ENCODE measurements around the gene PSME1.
A peak's percentile ranks its signal among the peaks of the same experiment; 100 is the strongest.
"Not testable (repeated sequence)": the region's sequence is repeated elsewhere in the genome, so short reads cannot be mapped to it uniquely, and the experiment has no call there.

PSME1 gene

DNA sequence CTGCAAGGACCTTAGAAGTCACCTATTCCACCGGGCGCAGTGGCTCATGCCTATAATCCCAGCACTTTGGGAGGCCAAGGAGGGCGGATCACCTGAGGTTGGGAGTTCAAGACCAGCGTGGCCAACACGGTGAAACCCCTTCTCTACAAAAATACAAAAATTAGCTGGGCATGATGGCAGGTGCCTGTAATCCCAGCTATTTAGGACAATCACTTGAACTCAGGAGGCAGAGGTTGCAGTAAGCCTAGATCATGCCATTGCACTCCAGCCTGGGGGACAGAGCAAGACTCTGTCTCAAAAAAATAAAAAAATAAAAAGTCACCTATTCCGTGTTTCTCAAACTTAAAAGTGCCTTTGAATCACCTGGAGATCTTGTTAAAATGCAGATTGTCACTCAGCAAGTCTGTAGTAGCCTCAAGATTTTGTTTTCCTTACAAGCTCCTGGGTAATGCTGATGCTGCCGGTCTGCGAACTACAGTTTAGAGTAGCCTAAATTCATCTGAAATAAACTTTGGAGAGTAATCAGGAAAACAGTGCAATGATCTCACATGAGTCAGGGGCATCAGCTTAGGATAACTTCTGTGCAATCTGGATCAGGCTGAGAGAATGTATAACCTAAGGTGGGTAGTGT is 30.3 kb upstream of the PSME1 start:
- not testable (repeated sequence) for DNase-seq (ENCODE audit: low spot score)

DNA sequence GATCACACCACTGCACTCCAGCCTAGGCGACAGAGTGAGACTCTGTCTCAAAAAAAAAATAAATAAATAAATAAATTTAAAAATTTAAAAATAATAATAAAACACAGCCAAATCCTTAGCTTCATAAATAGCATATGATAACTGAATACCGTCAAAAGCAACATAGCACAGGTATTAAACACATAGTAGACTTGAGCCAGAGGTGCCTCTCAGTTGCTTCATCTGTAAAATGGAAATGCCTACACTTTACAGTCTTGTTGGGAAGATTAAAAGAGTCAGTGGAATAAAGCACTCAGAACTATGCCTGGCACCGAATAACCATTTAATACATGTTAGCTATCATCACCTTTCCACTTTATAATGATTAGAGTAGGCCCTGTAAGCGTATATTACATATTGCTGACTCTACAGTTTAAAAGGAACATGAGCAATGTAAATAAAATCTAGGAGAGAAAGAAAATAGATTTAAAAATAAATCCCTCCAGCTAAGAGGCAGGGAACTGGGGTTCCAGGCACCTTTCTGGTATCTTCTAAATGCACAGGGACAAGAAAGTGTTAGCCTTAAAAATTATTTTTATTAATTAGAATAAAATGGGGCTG is 29.2 kb upstream of the PSME1 start:
- no peak for DNase-seq (ENCODE audit: low spot score)

GRCh38 chr14:24108336-24108874 is 27.6 kb upstream of the PSME1 start:
- no peak for DNase-seq (ENCODE audit: low spot score)

DNA sequence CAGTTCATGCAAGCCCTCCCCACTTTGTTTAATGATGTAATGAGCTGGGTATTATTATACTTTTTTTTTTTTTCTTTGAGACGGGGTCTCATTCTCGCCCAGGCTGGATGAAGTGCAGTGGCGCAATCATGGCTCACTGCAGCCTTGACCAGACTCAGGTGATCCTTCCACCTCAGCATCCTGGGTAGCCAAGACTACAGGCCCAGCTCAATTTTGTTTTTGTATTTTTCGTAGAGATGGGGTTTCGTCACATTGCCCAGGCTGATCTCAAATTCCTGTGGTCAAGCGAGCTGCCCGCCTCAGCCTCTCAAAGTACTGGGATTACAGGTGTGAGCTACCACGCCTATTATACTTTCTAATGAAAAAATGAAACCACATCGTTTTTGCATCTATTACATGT is 25.9 kb upstream of the PSME1 start:
- peak; percentile 60 for DNase-seq (ENCODE audit: low spot score)

DNA sequence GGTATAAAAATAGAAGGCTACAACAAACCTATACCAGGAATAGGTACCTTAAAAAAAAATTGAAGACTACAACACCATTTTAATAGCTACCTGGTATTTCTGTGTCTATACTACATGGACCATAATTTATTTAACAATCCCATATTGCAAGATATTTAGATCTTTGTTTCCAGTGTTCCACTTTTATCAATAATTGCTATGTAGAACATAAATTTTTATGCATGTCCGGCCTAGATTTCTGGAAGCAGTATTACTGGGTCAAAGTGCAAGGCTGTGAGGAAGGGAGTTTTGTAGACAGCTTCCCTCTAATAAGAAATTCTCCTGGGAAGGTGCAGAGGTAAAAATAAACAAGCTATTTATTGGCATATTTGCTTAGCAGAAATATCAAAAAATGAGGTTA is 25.5 kb upstream of the PSME1 start:
- no peak for DNase-seq (ENCODE audit: low spot score)

- no peak for DNase-seq (ENCODE audit: low spot score)
Measured at GRCh38 chr14:24113379-24113800, 22.6 kb upstream of the PSME1 start.

DNA sequence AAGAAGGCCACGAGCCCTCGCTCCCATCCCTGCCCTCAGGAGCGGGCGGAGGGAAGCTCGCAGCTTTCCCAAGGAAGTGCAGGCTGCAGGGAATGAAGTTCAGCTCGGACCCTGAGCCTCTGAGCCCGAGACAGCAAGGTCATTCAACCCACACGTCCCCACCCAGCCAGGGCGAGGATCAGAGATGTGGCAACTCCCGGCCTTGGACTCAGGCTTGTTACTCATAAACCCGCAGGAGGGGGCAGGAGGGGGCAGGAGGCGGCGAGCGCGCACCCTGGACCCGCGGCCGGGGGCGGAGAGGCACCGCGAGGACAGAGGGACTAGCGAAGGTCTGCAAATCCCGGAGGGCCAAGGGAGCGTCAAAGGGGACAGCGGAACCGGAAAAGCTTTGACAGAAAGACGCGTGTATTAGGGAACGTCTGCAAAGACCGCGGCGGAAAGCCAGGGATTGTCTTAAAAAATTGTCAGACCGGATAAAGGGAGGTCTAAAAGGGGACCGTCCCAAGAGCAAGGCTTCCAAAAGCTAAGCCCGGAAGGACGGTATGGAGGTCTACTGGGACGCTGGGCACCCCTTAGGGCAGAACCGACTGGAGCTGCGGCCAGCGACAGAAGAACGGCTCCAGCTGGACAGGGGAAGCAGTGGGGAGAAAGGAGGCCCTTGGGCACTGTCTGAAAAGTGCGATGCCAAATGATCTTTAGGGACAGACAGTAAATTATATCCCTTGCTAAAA is 22.0 kb upstream of the PSME1 start:
- DNase-seq (ENCODE audit: low spot score), result peak; percentile 97

DNA sequence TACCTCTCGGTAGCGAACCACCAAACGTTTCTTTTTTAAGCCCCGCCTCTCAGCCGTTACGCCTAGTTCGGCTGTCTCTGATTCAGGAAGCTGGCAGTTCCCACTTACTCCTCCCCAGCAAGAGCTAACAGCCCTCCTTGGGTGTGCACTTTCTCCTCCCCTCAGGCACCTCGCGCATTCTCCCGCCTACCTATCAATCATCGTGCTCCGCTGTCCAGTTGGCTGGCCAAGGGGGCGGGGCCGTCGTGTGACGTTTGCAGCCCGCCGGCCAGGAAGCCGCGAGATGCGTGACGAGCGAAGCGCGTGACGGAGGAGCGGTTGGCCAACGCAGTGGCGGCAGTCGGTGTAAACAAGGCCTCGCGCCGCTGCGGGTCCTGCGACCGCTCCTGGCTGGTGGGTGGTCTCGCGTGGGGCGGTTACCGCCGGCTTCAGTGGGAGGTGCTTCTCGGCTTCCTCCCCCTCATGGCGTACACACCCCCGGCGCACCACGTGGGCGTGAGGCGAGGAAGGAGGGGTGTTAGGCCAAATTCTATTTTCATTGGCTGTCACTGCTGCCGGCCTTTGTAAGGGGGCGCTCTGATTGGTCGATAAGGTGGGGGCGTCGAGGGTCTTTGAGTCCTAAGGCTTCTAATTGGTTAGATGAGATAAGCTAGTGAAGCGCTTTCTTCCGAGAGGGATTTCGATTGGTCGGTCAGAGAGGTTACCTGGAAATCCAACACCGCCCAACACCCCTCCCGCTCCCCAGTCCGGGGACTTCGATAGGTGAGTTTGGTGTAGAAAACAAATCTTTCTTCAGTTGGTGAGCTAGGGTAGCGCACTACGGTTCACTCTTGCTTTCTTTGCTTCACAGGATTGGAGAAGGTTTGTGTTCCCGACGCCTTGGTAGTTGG is 21.2 kb upstream of the PSME1 start, which contains the start of the genes DCAF11 and NRL:
TSS of gene DCAF11 (plus strand) at position 246 of the 890 bp plus-strand sequence. CDS start 818 bp downstream, outside the sequence.
TSS of gene NRL (minus strand) at position 418 of the 890 bp plus-strand sequence. CDS start 32,101 bp downstream, outside the sequence.
- DNase-seq (ENCODE audit: low spot score), result peak; percentile 99

- DNase-seq (ENCODE audit: low spot score), result no peak
Measured at GRCh38 chr14:24115422-24116127, 20.4 kb upstream of the PSME1 start.

DNA sequence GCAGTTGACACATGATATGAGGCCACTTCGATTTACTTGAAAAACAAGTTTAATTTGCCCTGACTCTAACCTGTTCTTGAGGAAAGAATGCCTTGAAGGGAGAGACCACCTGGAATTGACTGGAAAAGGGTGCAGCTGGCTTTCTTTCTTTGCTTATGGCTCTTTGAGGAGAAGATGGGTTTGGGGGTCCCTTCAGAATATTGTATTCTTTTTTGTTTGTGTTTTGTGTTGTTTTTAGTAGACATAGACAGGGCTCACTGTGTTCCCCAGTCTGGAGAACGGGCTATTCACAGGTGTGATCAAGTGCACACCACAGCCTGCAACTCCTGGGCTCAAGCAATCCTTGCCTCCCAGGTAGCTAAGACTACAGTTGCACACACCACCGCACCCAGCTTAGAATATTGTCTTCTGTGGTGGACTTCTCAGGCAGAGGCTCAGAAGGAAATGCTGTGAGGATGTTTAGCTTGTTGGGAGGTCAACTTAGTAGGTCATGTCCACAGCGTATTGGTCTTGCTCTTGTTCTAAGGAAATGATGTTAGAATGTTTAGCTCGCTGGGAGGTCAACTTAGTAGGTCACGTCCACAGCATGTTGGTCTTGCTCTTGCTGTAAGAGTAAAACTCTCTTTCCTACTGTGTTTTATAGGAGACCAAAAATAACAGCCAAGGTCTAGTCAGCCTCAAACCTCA is 19.7 kb upstream of the PSME1 start:
- DNase-seq (ENCODE audit: low spot score), result no peak

- no peak for DNase-seq (ENCODE audit: low spot score)
Measured at GRCh38 chr14:24117179-24117578, 18.8 kb upstream of the PSME1 start.

GRCh38 chr14:24119691-24120090 is 16.3 kb upstream of the PSME1 start:
- DNase-seq (ENCODE audit: low spot score), result no peak

GRCh38 chr14:24121210-24121609 is 14.8 kb upstream of the PSME1 start:
- no peak for DNase-seq (ENCODE audit: low spot score)

DNA sequence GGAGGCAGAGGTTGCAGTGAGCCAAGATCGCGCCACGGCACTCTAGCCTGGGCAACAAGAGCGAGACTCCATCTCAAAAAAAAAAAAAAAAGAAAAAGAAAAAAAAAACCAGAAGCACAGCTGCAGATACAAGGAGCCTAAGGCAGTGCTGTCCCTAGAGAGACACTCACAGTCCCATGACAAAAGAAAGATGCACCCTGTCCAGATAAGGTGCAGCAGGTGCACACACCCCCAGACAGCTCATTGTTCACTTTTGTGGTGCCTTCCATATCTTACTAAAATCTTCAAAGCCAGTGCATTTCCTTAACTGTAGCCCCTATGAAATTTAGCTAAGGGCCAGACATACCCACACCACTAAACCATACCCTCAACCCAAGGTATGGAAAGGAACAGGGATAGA is 13.6 kb upstream of the PSME1 start:
- DNase-seq (ENCODE audit: low spot score), result no peak

GRCh38 chr14:24122898-24123297 is 13.1 kb upstream of the PSME1 start:
- DNase-seq (ENCODE audit: low spot score), result no peak

DNA sequence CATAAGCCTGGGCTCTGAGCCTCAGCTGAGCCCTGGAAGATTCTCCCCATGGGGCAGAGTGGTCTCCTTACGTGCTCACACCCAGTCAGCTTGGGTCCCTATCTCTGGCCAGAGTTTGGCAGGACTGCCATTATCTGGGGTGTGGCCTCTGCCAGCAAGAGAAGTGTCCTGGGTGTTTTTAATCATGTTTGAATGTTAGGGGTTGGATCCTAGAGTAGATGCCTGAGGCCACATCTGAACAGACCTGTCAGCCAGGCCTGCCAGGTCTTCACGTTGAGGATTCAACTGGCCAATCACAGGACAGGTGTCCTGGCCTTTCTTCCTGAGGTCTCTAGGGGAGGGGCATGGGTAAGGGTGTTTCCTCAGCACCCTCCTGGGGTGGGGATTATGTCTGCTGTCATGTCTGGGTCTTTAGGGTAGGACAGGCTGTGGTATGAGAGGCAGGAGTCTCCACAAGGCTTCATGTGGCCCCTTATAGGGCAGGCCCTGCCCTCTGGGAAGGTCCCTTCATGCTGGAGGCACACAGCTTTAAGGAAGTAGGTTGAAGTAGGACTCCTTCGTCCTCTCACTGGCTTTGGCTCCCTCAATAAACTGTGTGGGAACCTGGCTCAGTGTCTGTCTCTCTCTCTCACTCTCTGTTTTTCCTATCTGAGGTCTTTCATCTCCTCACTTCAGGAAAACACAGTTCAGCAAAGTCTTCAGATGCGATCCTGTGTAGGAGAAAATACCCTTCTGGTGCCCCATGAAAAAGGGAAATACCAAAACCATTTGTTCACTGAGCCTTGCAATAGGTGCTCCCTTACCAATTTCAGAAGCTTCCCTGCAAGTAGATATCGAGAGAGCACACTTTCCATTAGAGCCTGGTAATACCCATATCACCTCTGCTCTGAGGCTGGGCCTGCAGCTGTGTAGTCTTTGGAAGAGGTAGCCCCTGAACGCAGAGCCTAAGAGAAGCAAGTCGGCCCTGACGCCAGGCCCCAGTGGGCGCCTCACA is 12.3 kb upstream of the PSME1 start:
- no peak for DNase-seq (ENCODE audit: low spot score)

GRCh38 chr14:24126939-24127338 is 9.1 kb upstream of the PSME1 start:
- no peak for DNase-seq (ENCODE audit: low spot score)

DNA sequence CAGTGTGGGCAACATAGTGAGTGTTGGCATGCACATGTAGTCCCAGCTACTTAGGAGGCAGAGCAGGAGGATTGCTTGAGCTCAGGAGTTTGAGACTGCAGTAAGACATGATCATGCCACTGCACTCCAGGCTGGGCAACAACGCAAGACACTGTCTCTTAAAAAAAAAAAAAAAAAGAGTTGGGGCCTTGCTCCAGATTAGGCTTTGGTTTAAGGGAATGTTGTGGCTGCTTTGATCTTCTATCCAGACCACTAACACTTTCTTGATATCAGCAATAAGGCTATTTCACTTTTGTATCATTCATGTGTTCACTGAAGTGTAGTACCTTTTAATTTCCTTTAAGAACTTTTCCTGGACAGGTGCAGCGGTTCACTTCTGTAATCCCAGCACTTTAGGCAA is 8.3 kb upstream of the PSME1 start:
- DNase-seq (ENCODE audit: low spot score), result no peak

DNA sequence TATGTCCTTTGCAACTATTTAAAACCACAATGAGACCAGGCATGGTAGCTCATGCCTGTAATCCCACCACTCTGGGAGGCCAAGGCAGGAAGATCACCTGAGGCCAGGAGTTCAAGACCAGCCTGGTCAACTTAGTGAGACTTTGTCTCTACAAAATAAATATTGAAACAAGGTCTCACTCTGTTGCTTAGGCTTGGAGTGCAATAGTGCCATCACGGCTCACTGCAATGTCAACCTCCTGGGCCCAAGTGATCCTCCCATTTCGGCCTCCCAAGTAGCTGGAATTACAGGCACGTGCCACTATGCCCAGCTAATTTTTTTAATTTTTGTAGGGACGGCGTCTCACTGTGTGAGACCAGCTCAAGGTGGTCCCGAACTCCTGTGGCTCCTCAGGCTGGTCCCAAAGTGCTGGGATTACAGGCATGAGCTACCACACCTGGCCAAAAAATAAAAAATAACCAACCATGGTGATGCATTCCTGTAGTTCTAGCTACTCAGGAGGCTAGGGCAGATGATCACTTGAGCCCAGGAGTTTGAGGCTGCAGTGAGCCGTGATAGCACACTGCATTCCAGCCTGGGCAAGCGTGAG is 6.5 kb upstream of the PSME1 start:
- DNase-seq (ENCODE audit: low spot score), result no peak
